Measurements from ENCODE around the gene ANXA6. TPM values are rescaled to one million over a fixed set of nuclear protein-coding genes. Genes with fewer than 3 reads are reported as not detected.

ANXA6 gene
- total and polyA plus RNA-seq, 2 donors (not counting 1 experiment from before 2014, with no cell fraction given) = 136 to 300 TPM

DNA sequence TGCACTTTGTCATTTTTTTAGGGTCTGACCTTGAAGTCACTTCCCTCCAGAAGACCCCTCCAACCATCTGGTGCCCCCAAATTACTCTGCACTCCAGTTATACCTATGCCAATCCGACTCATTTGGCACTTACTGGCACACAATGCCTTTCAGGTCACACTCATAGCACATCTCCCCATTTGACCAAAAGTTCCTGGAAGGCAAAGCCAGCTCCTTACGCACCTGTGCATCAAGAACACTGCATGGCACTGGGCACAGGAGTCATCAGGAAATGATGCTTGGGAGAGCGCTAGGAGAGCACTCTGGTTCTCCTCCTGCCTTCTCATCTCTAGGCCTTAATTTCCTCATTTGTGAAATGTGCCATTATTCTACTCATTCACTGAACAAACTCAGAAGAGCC, 79.6 kb downstream of the ANXA6 start:
- peak overlapping the region in 4 of 5 experiments; percentile 5 to 36 (median 20) for H3K4me3 ChIP-seq (ENCODE audit: control extremely low read depth in 1 of 5, extremely low read depth in 1 of 5, insufficient read depth in 1 of 5, low read depth in 2 of 5, low read length in 4 of 5)
- Mint-ChIP-seq H3K27ac (peak overlapping the region; percentile 88), H3K4me3 (peak overlapping the region; percentile 87), H3K9me3 (ENCODE audit: insufficient read depth) (no peaks in the 10 kb centered on the region), H3K4me1 (peaks cover 72% of the 10 kb centered on the region), H3K27me3 (no peaks in the 10 kb centered on the region)
- H3K4me1 ChIP-seq (ENCODE audit: control insufficient read depth in 2 of 2, insufficient read depth in 2 of 2, low read length in 2 of 2) = peaks cover 61 to 68% of the 10 kb centered on the region in 2 donors
- ChIA-PET POLR2A (interaction anchor here (0.8 to 1.2 kb wide), 3 partner anchors 8 to 63 kb away, joined by 3 to 6 read pairs (median 3); no protein-coding TSS in a partner anchor), CTCF (interaction anchor here (0.6 to 8.0 kb wide), 8 partner anchors 12 to 79 kb away, joined by 3 to 85 read pairs (median 5); partner anchors contain the start of gene ANXA6)
- peak overlapping the region; percentile 87 for H3K4me2 ChIP-seq (replicated peaks; ENCODE audit: low read depth, low read length, poor library complexity, severe bottlenecking)
- DNase-seq (no peak), ATAC-seq (ENCODE audit: low read depth) (no peak)
- peaks cover 4 to 37% of the 10 kb centered on the region in 2 experiments for H3K36me3 ChIP-seq (replicated peaks in 1 of 2; ENCODE audit: control extremely low read depth in 1 of 2, control insufficient read depth in 1 of 2, extremely low read depth in 1 of 2, insufficient read depth in 2 of 2, low read length in 1 of 2)
- H3K79me2 ChIP-seq (ENCODE audit: control insufficient read depth, insufficient read depth, low read length) = peaks cover 98% of the 10 kb centered on the region
- 49% methylated on average over 3 of the region's 3 CpGs for WGBS (ENCODE audit: insufficient coverage)
- peak overlapping the region in 1 of 2 donors; percentile 100 for H3K27ac ChIP-seq (ENCODE audit: low read length in 2 of 2)
- no peak overlapping the region for H2AFZ ChIP-seq (ENCODE audit: insufficient read depth, low read depth, low read length, poor library complexity, severe bottlenecking)
- H3K9ac ChIP-seq (ENCODE audit: low read length) = peak overlapping the region; percentile 94
- no peak for TF ChIP-seq EZH2 (IDR thresholded peaks at IDR 0.05; ENCODE audit: borderline replicate concordance, insufficient read depth, low read depth, low read length, poor library complexity, severe bottlenecking)
- TF ChIP-seq, protein P1, sequence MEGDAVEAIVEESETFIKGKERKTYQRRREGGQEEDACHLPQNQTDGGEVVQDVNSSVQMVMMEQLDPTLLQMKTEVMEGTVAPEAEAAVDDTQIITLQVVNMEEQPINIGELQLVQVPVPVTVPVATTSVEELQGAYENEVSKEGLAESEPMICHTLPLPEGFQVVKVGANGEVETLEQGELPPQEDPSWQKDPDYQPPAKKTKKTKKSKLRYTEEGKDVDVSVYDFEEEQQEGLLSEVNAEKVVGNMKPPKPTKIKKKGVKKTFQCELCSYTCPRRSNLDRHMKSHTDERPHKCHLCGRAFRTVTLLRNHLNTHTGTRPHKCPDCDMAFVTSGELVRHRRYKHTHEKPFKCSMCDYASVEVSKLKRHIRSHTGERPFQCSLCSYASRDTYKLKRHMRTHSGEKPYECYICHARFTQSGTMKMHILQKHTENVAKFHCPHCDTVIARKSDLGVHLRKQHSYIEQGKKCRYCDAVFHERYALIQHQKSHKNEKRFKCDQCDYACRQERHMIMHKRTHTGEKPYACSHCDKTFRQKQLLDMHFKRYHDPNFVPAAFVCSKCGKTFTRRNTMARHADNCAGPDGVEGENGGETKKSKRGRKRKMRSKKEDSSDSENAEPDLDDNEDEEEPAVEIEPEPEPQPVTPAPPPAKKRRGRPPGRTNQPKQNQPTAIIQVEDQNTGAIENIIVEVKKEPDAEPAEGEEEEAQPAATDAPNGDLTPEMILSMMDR (IDR thresholded peaks at IDR 0.05) = no peak
- intact Hi-C loops (cut with micrococcal nuclease) = loop anchor here (1.0 kb wide), 3 partner anchors 9 to 37 kb away; no protein-coding TSS in a partner anchor
- peaks cover 77% of the 10 kb centered on the region for H4K20me1 ChIP-seq (ENCODE audit: control insufficient read depth, insufficient read depth, low read length, poor library complexity, severe bottlenecking)
- H3K27me3 ChIP-seq (replicated peaks in 1 of 4; ENCODE audit: control extremely low read depth in 1 of 4, control insufficient read depth in 3 of 4, insufficient read depth in 4 of 4, low read length in 3 of 4) = no peaks in the 10 kb centered on the region
- H3K9me3 ChIP-seq (ENCODE audit: control extremely low read depth in 1 of 3, control insufficient read depth in 2 of 3, insufficient read depth in 1 of 3, low read length in 2 of 3) = peaks cover 0 to 3% (median 0%) of the 10 kb centered on the region in 3 donors

GRCh38 chr5:151077419-151077818, 80.2 kb downstream of the ANXA6 start:
- H3K27me3 Mint-ChIP-seq = no peaks in the 10 kb centered on the region
- H3K27ac ChIP-seq (ENCODE audit: low read length in 2 of 2) = no peak overlapping the region
- ChIA-PET CTCF (interaction anchor here (0.7 to 8.0 kb wide), 2 partner anchors 18 to 39 kb away, joined by 3 to 85 read pairs; no protein-coding TSS in a partner anchor), POLR2A (no interaction called here)
- intact Hi-C loops (cut with micrococcal nuclease) = no loop called here
- H3K79me2 ChIP-seq (ENCODE audit: control insufficient read depth, insufficient read depth, low read length) = peaks cover 98% of the 10 kb centered on the region
- H3K9ac ChIP-seq (ENCODE audit: low read length) = peak overlapping the region; percentile 94
- H3K4me3 Mint-ChIP-seq = peak overlapping the region; percentile 87
- TF ChIP-seq, protein P1 (IDR thresholded peaks at IDR 0.05) = no peak
- TF ChIP-seq EZH2 (IDR thresholded peaks at IDR 0.05; ENCODE audit: borderline replicate concordance, insufficient read depth, low read depth, low read length, poor library complexity, severe bottlenecking) = no peak
- peaks cover 56 to 63% of the 10 kb centered on the region in 2 donors for H3K4me1 ChIP-seq (ENCODE audit: control insufficient read depth in 2 of 2, insufficient read depth in 2 of 2, low read length in 2 of 2)
- H3K4me2 ChIP-seq (replicated peaks; ENCODE audit: low read depth, low read length, poor library complexity, severe bottlenecking) = peak overlapping the region; percentile 87
- peaks cover 82% of the 10 kb centered on the region for H4K20me1 ChIP-seq (ENCODE audit: control insufficient read depth, insufficient read depth, low read length, poor library complexity, severe bottlenecking)
- DNase-seq (no peak), ATAC-seq (ENCODE audit: low read depth) (no peak)
- no peaks in the 10 kb centered on the region for H3K9me3 Mint-ChIP-seq (ENCODE audit: insufficient read depth)
- WGBS (ENCODE audit: insufficient coverage) = 93% methylated on average over 9 of the region's 9 CpGs
- peak overlapping the region in 1 of 5 experiments; percentile 36 for H3K4me3 ChIP-seq (ENCODE audit: control extremely low read depth in 1 of 5, extremely low read depth in 1 of 5, insufficient read depth in 1 of 5, low read depth in 2 of 5, low read length in 4 of 5)
- H3K27ac Mint-ChIP-seq = peak overlapping the region; percentile 88
- H3K4me1 Mint-ChIP-seq = peaks cover 70% of the 10 kb centered on the region
- H2AFZ ChIP-seq (ENCODE audit: insufficient read depth, low read depth, low read length, poor library complexity, severe bottlenecking) = no peak overlapping the region
- peaks cover 0 to 3% (median 0%) of the 10 kb centered on the region in 3 donors for H3K9me3 ChIP-seq (ENCODE audit: control extremely low read depth in 1 of 3, control insufficient read depth in 2 of 3, insufficient read depth in 1 of 3, low read length in 2 of 3)
- H3K27me3 ChIP-seq (replicated peaks in 1 of 4; ENCODE audit: control extremely low read depth in 1 of 4, control insufficient read depth in 3 of 4, insufficient read depth in 4 of 4, low read length in 3 of 4) = no peaks in the 10 kb centered on the region
- peaks cover 4 to 37% of the 10 kb centered on the region in 2 experiments for H3K36me3 ChIP-seq (replicated peaks in 1 of 2; ENCODE audit: control extremely low read depth in 1 of 2, control insufficient read depth in 1 of 2, extremely low read depth in 1 of 2, insufficient read depth in 2 of 2, low read length in 1 of 2)

All from B cell (primary cell).